Left lung (tissue), 10 donors: ENCODE measurements around the gene RAPH1. TPM values are rescaled to one million over a fixed set of nuclear protein-coding genes. Genes with fewer than 3 reads are reported as not detected.
"Not testable (repeated sequence)": the region's sequence is repeated elsewhere in the genome, so short reads cannot be mapped to it uniquely, and the experiment has no call there.

ENCODE experiments used
- ATAC-seq: fragments of 200-7000 bp; cut with Tn5 transposase; one replicate; pipeline ENCODE4 v1.9.1; 2020; ENCODE audit warnings: moderate library complexity
- DNase-seq, 4 donors: peaks; one replicate each; pipeline ENCODE4 v3.0.0-alpha.2; 2013 to 2020
- H3K27ac ChIP-seq, 2 donors: fragments of 200-600 bp; sonication (generic) in 1 of 2; one replicate each; pipeline versions ENCODE4 v1.5.0 to v1.8.0; 2020 to 2021
- H3K27me3 ChIP-seq, 2 donors: fragments of 200-600 bp; sonication (generic) in 1 of 2; one replicate each; pipeline versions ENCODE4 v1.5.0 to v1.8.0; 2020 to 2021
- H3K36me3 ChIP-seq, 2 donors: fragments of 200-600 bp; sonication (generic) in 1 of 2; one replicate each; pipeline versions ENCODE4 v1.5.0 to v1.8.0; 2020 to 2021
- H3K4me1 ChIP-seq, 2 donors: fragments of 200-600 bp; one replicate each; pipeline ENCODE4 v1.8.0; 2021
- H3K4me3 ChIP-seq, 2 donors: fragments of 200-600 bp; sonication (generic) in 1 of 2; one replicate each; pipeline versions ENCODE4 v1.5.0 to v1.8.0; 2020 to 2021; ENCODE audit warnings: mild to moderate bottlenecking in 1 of 2
- H3K9me3 ChIP-seq, 2 donors: fragments of 200-600 bp; sonication (generic) in 1 of 2; one replicate each; pipeline versions ENCODE4 v1.5.0 to v1.8.0; 2020 to 2021
- CTCF ChIP-seq, 2 donors: fragments of 200-600 bp; sonication (generic) in 1 of 2; IDR thresholded peaks; one replicate each; pipeline versions ENCODE4 v1.5.0 to v1.8.0; 2021; ENCODE audit warnings: antibody characterized with exemption in 2 of 2
- intact Hi-C, 2 donors: fragments of 100-400 bp; cut with DNase I; formaldehyde crosslinking; loops; one replicate each; pipeline versions ENCODE4 v1.11.2 to v1.14.2; 2022
- polyA plus RNA-seq, 6 donors: library from polyadenylated mRNA; unstranded; fragments of 120-200 nt; gene quantifications; one replicate each; pipeline ENCODE4 v1.2.1, GENCODE V29; 2013; ENCODE audit not compliant: insufficient read length in 6 of 6
- total RNA-seq, 2 donors: library from RNA; stranded (reverse); fragmentation: NEBNext Ultra II Directional; extraction: Animal tissue kit (Norgen Biotek cat#: 25700); gene quantifications; one replicate each; pipeline ENCODE4 v1.2.1, GENCODE V29; 2021
- donor health status: DM: no; HTN: yes; CAD: no.
- donor health status: DM: no; HTN: no; CAD: no.

Gene RAPH1
- total and polyA plus RNA-seq, 8 donors: 24.6 to 74.7 (median 27.8) TPM

DNA sequence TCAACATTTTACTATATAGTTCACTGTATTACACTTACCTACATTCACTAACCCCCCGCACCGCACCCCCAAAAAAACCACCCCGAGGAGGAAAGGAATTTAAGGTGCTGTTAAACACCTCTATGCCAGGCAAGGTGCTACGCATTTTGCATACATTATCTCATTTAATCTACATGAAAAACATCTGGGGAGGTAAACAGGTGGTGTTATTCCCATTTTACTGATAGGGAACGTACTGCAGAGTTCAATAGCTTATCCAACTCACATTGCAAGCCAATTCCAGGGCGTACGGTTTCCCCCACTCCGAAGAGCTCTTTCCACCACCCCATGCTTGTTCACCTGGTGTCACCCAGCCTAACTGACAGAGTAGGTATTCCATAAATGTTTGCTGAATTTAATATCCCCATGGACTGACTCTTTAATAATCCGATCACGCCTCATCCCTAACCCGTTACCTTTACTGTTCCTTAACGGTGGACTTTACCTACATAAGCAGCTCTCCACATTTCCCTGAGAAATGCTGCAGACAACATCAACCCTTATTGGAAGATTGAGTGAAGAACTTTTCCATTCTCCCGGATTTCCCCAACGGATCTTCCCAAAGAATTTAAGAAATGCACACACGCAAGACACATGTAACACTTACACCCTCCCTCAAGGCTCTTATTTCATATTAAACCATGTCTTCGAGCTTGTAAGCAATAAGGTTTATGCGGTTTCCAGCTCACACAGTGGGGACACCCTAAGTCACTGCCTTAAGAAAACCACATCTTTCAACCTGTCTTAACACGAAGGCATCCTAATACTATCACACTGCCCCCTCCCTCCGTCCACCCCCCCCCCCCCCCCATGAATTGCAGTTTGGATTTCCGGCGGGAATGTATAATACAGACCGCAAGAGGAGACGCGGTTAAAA lies 1.2 kb downstream of the RAPH1 start:
- ATAC-seq: peak; percentile 4
- H3K4me3 ChIP-seq: peak overlapping the region; percentile 86 to 95
- H3K27me3 ChIP-seq: peaks cover 0 to 49% of the 10 kb centered on the region in 2 donors
- H3K9me3 ChIP-seq: peaks cover 0 to 5% of the 10 kb centered on the region in 2 donors
- no peak for TF ChIP-seq CTCF (IDR thresholded peaks at IDR 0.05)
- no peaks in the 10 kb centered on the region for H3K36me3 ChIP-seq
- DNase-seq: peak in 2 of 4 donors; percentile 36 to 48
- peak overlapping the region; percentile 96 to 97 for H3K27ac ChIP-seq
- peaks cover 10 to 27% of the 10 kb centered on the region in 2 donors for H3K4me1 ChIP-seq
- intact Hi-C loops: no loop called here

- peak overlapping the region; percentile 86 to 95 for H3K4me3 ChIP-seq
- no peak for ATAC-seq
- DNase-seq: peak in 2 of 4 donors; percentile 30 to 45
Observed at GRCh38 chr2:203532957-203533658, 2.0 kb downstream of the RAPH1 start.

DNA sequence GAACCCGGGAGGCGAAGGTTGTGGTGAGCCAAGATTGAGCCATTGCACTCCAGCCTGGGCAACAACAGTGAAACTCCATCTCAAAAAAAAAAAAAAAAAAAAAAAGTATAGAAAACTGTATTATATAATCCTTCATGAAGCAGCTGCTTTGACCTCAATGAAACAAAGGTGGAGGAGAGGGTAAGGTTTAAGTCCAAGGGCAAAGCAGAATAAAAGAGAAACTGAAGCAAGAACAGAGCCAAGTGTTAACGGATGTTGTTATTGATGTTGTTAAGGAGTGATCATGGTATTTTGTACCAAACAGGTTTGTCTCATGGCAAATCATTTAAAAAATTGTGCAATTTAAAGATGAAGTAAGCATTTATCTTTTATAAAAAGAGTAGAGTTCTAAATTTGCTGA lies 7.4 kb downstream of the RAPH1 start:
- Histone ChIP-seq H3K27me3 (peaks cover 0 to 13% of the 10 kb centered on the region in 2 donors), H3K9me3 (no peaks in the 10 kb centered on the region), H3K27ac (no peak overlapping the region), H3K4me3 (no peak overlapping the region), H3K36me3 (no peaks in the 10 kb centered on the region), H3K4me1 (peaks cover 7 to 22% of the 10 kb centered on the region in 2 donors)
- ATAC-seq (no peak), DNase-seq (no peak)
- no peak for TF ChIP-seq CTCF (IDR thresholded peaks at IDR 0.05)
- intact Hi-C loops: no loop called here

More at GRCh38 chr2:203532957-203533658, 2.0 kb downstream of the RAPH1 start:
- no peak for TF ChIP-seq CTCF (IDR thresholded peaks at IDR 0.05)
- Histone ChIP-seq H3K36me3 (no peaks in the 10 kb centered on the region), H3K4me1 (peaks cover 10 to 33% of the 10 kb centered on the region in 2 donors), H3K27ac (peak overlapping the region; percentile 10 to 96), H3K9me3 (peaks cover 0 to 1% of the 10 kb centered on the region in 2 donors), H3K27me3 (peaks cover 0 to 49% of the 10 kb centered on the region in 2 donors)
- intact Hi-C loops: no loop called here

GRCh38 chr2:203513268-203513667 lies 21.8 kb downstream of the RAPH1 start:
- H3K4me1 ChIP-seq, H3K27me3 ChIP-seq, H3K36me3 ChIP-seq, H3K4me3 ChIP-seq, ATAC-seq, intact Hi-C loops, DNase-seq, H3K9me3 ChIP-seq, H3K27ac ChIP-seq: not testable (repeated sequence)

GRCh38 chr2:203510941-203511305 lies 24.2 kb downstream of the RAPH1 start:
- Histone ChIP-seq H3K4me1 (peaks cover 0 to 4% of the 10 kb centered on the region in 2 donors), H3K27ac (no peak overlapping the region), H3K9me3 (no peaks in the 10 kb centered on the region), H3K27me3 (no peaks in the 10 kb centered on the region), H3K36me3 (no peaks in the 10 kb centered on the region), H3K4me3 (no peak overlapping the region)
- TF ChIP-seq CTCF (IDR thresholded peaks at IDR 0.05): no peak
- ATAC-seq: no peak
- no peak for DNase-seq
- intact Hi-C loops: no loop called here
